Measurements from ENCODE around the gene TAPBPL.

Gene TAPBPL

GRCh38 chr12:6434205-6435140 is 17.4 kb upstream of the TAPBPL start:
- no peak for DNase-seq

- no peak for DNase-seq
Observed at GRCh38 chr12:6435961-6436715, 15.7 kb upstream of the TAPBPL start.

DNA sequence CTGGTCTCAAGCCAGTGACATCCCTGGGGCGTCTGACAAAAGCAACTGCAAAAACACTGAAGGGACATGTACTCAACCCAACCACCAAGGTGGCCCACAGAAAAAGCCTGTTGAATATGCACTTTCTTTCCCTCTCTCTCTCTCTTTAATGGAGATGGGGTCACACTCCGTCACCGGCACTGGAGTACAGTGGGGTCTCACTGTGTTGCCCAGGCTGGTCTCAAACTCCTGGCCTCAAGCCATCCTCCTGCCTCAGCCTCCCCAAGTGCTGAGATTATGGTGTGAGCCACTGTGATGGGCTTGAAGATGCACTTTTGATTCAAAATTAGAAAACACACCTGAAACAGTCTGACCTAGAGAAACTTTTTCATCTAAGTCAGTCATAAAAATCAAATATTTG is 14.3 kb upstream of the TAPBPL start:
- no peak for DNase-seq

DNA sequence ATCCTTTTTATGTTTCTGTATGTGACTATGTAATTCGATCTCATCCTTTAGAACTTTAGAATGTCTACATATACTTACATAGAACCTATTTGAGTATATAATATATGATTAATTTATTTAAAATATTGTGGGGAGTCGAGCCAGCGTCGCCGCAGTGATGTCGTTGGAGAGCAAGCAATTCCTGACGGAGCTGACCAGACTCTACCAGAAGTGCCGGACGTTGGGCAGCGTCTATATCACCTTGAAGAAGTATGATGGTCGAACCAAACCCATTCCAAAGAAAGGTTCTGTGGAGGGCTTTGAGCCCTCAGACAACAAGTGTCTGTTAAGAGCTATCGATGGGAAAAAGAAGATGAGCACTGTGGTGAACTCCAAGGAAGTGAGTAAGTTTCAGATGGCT is 13.5 kb upstream of the TAPBPL start:
- DNase-seq = no peak

GRCh38 chr12:6440391-6440790 is 11.5 kb upstream of the TAPBPL start:
- DNase-seq = no peak

DNA sequence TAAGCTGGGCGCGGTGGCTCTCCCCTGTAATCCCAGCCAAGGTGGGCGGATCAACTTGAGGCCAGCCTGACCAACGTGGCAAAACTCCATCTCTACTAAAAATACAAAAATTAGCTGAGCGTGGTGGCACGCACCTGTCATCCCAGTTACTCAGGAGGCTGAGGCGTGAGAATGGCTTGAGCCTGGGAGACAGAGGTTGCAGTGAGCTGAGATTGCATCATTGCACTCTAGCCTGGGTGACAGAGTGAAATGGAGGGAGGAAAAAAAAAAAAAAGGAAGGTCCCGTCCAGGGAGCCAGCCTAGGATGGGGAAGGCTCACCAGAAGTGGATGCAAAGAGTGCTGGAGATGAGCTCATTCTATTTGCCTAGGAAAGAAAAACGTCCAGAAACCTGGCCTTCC is 9.0 kb upstream of the TAPBPL start:
- no peak for DNase-seq

DNA sequence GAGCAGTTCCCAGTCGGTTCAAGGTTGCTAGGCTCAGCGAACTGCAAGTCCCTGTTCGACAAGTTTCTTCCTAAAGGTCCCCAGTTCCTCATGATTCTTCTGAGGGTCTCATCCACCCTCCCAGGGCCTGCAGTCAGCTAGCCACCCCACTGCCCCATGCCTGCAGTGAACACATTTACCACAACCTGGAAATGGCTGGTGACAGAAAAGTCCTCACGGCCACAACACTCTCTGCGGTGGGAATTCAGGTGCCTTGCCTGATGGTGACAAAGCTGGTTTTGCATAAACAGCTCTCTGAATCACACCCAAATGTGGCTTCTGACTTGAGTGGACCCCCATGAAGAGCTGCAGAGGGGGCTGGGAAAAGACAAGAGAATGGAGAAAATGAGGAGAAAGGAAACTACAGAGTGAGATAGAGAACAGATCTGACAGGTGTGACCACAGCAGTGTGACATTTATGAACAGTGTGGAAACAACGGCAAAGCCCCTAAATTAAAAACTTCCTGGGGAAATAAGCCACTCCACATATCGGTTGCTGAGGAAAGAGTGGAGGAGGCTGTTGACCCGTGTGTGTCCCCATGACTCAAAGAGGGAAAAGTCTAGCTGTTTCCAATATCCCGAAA is 8.4 kb upstream of the TAPBPL start:
- no peak for DNase-seq

- no peak for DNase-seq
Observed at GRCh38 chr12:6444031-6444430, 7.8 kb upstream of the TAPBPL start.

DNA sequence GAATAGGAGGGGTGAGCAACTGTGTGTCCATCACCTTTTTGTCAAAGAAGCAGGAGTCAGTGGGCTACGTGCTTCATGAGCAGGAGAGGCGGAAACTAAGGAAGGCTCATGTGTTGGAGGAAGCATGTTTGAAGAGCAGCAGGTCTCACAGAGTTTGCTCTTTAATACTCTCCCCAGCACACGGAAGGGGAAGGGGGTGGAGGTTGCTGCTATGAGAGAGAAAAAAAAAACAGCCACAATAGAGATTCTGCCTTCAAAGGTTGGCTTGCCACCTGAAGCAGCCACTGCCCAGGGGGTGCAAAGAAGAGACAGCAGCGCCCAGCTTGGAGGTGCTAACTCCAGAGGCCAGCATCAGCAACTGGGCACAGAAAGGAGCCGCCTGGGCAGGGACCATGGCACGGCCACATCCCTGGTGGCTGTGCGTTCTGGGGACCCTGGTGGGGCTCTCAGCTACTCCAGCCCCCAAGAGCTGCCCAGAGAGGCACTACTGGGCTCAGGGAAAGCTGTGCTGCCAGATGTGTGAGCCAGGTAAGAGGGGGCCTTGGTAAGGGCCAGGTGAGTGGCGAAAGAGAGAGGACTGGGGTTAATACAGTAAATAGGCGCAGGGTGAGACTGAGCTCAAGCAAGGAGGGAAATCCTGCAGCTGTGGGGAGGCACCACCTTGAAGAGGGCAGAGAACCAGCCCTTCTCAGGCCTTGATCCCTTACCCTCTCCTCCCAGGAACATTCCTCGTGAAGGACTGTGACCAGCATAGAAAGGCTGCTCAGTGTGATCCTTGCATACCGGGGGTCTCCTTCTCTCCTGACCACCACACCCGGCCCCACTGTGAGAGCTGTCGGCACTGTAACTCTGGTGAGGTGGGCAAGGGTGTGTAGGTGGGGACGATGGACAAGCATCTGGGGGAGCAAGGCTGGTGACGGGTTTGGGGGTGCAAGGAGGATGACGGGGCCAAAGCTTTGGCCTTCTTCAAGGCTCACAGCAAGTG is 6.8 kb upstream of the TAPBPL start, which contains the start of gene CD27:
TSS of gene CD27 (plus strand) at position 252 of the 985 bp plus-strand sequence. CDS start at position 393, 141 bp downstream.
- DNase-seq = no peak

DNA sequence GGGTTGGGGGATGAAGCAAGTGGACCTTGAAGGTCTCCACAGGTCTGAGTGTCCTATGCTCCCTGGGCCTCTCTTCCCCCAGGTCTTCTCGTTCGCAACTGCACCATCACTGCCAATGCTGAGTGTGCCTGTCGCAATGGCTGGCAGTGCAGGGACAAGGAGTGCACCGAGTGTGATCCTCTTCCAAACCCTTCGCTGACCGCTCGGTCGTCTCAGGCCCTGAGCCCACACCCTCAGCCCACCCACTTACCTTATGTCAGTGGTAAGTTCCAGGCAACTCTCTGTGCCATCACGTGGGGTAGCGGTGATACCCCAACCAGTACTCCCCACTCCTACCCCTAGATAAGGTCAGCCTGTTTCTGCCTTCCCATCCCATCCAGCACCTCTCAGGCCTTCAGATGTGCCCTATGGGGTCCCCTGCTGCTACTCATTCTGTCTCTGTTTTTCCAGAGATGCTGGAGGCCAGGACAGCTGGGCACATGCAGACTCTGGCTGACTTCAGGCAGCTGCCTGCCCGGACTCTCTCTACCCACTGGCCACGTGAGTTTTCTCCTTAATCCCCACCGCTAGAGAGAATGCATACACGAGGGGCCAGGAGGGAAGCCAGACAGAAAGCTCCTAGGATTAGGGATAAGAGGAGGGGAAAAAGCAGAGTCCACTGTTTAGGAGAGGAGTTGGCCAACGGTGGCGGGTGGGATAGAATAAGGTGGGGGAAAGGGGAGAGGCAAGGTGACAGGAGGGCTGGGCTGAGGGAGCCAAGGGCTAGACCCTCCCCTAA is 1.6 kb upstream of the TAPBPL start:
- peak; percentile 33 for DNase-seq

DNA sequence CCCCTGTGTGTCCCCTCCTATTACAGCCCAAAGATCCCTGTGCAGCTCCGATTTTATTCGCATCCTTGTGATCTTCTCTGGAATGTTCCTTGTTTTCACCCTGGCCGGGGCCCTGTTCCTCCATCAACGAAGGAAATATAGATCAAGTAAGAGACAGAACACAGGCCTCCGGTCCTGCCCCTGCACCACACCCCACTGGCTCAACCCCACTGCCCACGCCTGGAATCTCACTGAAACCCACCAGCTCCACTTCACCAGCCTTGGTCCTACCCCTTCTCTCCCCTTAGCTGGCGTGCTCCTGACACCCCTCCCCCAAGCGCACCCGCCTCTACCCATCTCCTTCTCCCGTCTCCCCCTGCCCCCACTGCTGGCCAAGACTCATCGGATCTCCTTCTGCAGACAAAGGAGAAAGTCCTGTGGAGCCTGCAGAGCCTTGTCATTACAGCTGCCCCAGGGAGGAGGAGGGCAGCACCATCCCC is 934 bp upstream of the TAPBPL start:
- DNase-seq = no peak

DNA sequence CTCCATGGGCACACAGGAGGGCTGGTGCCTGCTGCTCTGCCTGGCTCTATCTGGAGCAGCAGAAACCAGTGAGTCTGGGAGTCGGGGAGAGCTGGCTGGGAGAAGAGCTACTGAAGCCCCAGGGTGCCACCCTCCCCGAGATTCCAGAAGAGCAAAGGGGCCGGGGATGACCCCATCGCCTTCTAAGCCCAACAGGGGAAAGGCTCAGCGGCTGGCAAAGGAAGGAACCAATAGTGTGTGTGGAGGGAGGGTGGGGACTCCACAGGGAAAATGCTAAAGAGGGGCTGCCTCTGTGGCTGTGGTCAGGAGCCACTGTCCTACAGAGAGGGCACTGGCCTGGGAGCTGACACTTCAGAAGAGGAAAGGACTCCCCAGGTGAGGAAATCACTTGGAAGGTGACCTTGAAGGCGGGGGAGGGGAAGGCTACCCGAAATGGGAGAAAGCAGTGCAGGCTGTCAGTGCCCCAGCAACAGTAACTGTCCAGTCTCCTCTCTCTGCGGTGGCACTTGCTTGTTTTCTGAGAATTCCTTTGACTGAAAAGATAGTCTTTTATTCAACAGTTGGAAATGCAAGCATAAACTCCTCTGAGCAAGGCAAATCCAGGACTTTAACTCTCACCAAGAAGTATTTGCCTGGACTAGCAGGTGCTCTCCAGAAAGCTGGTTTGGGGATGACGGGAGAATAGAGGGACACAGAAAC is 552 bp downstream of the TAPBPL start:
- peak; percentile 74 for DNase-seq

GRCh38 chr12:6452944-6453630 is 1.2 kb downstream of the TAPBPL start:
- DNase-seq = no peak

- no peak for DNase-seq
Observed at GRCh38 chr12:6457220-6457945, 5.5 kb downstream of the TAPBPL start.

- DNase-seq = no peak
Observed at GRCh38 chr12:6458281-6459003, 6.6 kb downstream of the TAPBPL start.

- DNase-seq = no peak
Observed at GRCh38 chr12:6459004-6459337, 7.1 kb downstream of the TAPBPL start.

DNA sequence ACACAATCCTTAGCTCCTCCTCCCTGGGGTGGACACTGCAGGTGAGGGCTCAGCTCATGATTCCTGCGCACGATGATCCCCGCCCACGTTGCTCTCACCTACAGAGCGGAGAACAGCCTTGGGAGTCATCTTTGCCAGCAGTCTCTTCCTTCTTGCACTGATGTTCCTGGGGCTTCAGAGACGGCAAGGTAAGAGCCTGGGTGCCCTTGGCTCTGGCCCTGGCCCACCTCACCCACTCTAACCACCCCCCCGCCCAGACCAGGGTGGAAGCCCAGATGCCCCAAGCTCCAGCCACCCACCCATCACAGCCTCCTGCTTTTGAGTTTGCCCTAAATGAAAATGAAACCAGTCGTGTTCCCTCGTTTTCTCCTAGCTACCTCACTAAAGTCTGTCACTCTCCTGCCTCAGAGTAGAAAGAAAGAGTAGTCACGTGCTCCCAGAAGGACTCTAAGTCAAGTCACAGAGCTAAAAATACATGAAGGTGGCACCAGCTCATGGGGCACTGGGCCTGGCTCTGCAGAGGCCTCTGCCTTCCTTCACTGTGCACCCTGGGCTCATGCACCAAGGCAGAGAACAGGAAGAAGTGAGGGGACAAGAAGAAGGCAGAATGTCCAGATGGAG is 9.0 kb downstream of the TAPBPL start:
- DNase-seq = no peak
